GM15510 (cell line): Measurements from ENCODE around the gene NKD1.

ENCODE experiments used
- POLR2A ChIP-seq: IDR thresholded peaks from 3 replicates; pipeline ENCODE4 v1.6.1; 2011; ENCODE audit warnings: borderline replicate concordance; ENCODE audit not compliant: insufficient read length; ENCODE audit errors: extremely low read depth

Gene NKD1

GRCh38 chr16:50558913-50559312, 10.7 kb downstream of the NKD1 start:
- TF ChIP-seq POLR2A = no peak

GRCh38 chr16:50559342-50559741, 11.1 kb downstream of the NKD1 start:
- TF ChIP-seq POLR2A = no peak

DNA sequence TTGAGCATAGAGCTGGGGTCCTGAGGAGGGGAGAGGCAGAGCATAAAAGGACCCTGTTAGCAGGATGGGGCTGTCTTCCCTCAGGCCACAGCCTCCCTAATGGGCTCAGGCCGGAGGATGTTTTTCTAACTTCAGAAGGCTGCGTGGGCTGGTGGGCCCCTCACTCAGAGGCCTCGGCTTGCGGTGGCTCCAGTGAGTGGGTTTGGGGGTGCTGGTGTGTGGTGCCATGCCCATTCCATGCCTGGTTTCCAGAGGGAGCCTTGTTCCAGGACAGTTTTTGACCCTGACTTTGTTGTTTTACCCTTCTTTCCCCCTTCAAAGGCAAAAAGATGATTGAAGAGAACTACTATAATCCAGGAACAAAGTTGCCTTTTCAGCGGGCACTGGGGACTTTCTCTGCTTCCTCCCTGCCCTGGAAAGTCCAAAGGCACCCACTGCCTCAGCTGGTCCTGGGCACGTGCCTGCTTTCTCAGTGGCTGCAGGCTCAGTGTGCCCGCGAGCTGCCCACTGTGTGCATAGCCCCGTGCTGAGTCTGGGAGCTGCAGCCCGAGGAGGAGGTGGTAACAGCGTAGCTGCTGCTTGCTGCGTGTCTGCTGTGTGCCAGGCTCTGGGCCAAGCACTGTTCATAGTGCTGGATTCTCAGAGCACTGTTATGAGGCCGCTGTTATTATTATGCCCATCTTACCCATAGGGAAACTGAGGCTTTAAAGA, 11.8 kb downstream of the NKD1 start:
- no peak for TF ChIP-seq POLR2A

- no peak for TF ChIP-seq POLR2A
Observed at GRCh38 chr16:50560903-50561863, 13.0 kb downstream of the NKD1 start.

DNA sequence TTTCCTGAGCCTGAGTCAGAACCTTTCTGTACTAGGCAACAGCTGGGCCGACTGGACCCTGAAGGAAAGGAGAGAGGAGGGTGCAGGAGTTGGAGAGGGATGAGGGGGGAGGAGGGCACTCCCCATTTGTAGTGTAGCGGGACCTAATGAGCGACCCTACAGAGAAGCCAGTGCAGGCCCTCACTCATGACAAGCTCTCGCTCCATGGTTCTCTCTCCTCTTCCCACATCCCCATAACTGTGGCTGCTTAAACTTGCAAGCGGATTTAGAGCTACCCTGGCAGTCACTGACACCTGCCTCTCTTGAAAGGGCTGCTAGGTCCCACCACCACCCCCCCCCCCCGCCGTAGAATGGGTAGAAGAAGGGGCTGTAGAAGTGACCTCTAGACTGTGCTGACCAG, 14.5 kb downstream of the NKD1 start:
- no peak for TF ChIP-seq POLR2A

DNA sequence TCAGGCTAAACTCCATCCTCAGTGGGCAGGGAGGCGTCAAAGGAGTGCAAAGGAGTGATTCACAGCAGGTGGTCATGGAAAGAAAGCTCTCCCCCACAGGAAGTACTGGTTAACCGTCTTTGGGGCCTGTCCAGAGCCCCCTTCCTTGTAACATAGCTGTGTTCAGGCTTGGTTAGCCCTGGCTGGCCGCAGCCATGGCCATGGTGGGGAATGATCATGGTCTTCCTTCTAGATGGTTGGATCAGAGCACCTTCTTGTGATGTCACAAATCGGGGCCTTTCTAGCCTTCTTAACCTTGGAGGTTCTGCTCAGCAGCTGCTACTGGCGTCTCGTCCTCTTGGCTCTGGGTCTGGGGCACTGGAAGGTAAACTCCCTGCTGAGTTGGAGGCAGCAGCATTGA, 15.8 kb downstream of the NKD1 start:
- no peak for TF ChIP-seq POLR2A

- no peak for TF ChIP-seq POLR2A
Observed at GRCh38 chr16:50565428-50565827, 17.2 kb downstream of the NKD1 start.

DNA sequence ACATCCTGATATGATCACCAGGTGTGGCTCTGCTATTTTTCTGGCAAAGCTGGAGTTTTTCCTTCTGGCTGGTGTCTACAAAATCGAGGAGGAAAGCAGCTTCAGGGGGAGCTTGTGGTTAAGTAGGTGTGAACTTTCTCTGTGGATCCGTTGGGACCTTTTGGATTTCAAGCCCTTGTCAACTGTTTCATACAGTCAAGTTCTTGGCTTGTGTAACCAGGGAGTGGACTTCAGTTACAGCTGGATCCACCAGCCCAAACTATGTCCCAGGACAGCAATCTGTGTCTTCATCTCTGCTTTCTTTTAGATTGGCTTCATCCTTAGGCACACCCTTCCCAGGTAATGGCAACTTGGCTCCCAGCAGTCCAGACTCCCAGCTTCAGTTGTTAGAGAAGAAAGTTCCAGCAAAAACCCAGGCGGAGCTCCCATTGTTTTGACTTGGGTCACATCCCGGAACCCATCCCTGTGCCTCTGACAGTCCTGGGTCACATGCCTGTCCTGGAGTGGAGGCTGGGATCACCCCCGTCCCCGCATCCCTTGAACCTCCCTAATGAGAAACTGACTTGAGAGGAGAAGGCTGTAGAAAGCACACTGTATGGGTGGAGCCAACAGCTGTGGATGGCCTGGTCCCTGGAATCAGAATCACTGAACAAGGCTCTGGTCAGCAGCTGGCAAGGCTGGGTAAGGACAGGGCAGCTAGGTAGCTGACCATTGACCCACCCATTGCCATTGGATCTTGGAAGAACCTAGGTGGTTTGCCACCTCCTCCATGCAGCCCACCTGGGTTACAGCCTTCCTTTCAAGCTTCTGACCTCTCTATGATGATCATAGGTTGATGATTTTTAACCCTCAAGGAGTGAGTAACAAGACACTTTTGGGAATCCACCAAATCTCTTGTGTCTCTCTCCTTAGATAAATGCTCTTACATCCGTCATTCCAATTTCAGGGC, 18.1 kb downstream of the NKD1 start:
- TF ChIP-seq POLR2A = no peak

DNA sequence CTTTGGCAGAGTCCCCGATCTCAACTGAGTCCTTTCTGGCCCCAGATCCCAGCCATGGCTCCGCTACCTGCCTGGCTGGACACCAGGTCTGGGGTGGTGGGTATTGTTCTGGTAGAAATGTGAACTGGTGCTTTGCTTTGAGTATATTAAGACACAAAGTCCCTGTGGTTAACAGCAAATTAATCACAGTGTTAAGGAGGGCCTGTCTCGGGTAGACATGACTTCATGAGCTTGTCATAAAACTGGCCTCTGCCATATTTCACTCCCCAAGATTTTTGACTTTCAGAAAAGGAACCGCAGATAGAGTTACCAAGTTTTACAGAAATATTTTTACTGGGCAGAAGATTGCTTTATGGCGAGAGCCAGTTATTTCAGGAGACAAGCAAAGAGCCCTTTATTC, 19.5 kb downstream of the NKD1 start:
- TF ChIP-seq POLR2A = no peak

DNA sequence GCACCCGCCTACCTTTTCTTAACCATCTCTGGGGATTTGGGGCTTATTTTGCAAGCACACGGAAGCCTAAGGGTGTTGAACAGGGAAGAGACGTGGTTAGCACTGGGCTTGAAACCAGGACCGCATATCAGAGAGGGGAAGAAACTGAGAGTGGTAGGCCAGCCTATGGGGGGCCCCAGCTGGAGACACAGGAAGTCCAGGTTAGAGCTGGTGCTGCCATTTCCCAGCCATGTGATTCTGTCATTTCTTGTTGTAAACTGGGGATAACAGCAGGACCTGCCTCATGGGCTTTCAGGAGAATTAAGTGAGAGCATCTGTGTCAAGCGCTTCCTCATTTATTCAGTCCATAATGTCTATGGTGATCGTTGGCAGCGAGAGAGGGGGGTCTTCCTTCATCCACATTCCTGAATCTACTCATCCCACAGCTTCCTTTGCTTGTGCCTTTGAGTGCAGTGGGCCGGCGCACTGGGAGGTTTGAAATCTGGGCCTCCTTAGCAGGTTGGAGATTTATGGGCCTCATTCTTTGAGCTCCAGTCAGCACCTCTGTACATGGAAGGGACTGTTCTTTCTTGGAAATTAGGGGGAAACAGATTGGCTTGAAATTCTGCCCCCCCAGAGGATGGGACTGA, 20.1 kb downstream of the NKD1 start:
- TF ChIP-seq POLR2A = no peak

- no peak for TF ChIP-seq POLR2A
Observed at GRCh38 chr16:50570354-50570753, 22.2 kb downstream of the NKD1 start.

GRCh38 chr16:50570808-50571598, 22.8 kb downstream of the NKD1 start:
- TF ChIP-seq POLR2A = no peak

DNA sequence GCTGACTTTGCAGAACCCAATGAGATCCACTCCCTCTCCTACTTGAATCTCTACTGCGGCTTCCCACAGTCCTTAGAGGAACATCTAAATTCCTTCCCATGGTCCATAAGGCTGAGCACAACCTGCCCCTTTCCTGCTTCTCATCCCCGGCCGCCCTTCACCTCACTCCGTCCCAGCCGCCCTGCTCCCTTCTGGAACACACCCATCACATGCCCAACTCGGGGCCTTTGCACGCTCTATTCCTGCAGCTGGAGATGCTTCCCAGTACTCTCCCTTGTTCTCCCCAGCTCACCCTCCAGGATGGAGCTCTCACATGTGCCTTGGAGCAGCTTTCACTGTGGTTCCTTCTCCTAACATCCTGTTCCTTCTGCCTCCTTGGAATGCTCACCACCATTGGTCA, 23.6 kb downstream of the NKD1 start:
- no peak for TF ChIP-seq POLR2A
